Esophagus squamous epithelium (tissue), 4 donors: ENCODE results near the gene ZNF774.

ENCODE experiments used
- POLR2A ChIP-seq, 4 donors: fragments of 450-650 bp; IDR thresholded peaks; one replicate each; pipeline ENCODE4 v1.6.1; 2017; ENCODE audit warnings: antibody characterized with exemption in 4 of 4, mild to moderate bottlenecking in 4 of 4, moderate library complexity in 3 of 4
- TF ChIP-seq, protein P1 (sequence below), 6 experiments: fragments of 450-650 bp in 4 of 6; fragments of 200-600 bp in 2 of 6; sonication (generic) in 2 of 6; IDR thresholded peaks; one replicate each; pipeline ENCODE4 v1.5.1; 2016 to 2019; ENCODE audit warnings: antibody characterized with exemption in 6 of 6, mild to moderate bottlenecking in 4 of 6, moderate library complexity in 4 of 6

- TF ChIP-seq, protein P1, sequence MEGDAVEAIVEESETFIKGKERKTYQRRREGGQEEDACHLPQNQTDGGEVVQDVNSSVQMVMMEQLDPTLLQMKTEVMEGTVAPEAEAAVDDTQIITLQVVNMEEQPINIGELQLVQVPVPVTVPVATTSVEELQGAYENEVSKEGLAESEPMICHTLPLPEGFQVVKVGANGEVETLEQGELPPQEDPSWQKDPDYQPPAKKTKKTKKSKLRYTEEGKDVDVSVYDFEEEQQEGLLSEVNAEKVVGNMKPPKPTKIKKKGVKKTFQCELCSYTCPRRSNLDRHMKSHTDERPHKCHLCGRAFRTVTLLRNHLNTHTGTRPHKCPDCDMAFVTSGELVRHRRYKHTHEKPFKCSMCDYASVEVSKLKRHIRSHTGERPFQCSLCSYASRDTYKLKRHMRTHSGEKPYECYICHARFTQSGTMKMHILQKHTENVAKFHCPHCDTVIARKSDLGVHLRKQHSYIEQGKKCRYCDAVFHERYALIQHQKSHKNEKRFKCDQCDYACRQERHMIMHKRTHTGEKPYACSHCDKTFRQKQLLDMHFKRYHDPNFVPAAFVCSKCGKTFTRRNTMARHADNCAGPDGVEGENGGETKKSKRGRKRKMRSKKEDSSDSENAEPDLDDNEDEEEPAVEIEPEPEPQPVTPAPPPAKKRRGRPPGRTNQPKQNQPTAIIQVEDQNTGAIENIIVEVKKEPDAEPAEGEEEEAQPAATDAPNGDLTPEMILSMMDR (IDR thresholded peaks at IDR 0.05) = no peak
- TF ChIP-seq POLR2A (IDR thresholded peaks at IDR 0.05) = no peak
Measured at GRCh38 chr15:90348456-90348855, 3.6 kb upstream of the ZNF774 start.
